Astrocyte (in vitro differentiated cells and primary cell): Measurements from ENCODE around the gene CTNNBIP1. TPM values are rescaled to one million over a fixed set of nuclear protein-coding genes. Genes with fewer than 3 reads are reported as not detected.

Source experiments
- DNase-seq: peaks from one replicate; pipeline ENCODE4 v3.0.0-alpha.2; 2010; ENCODE audit warnings: low read depth
- FAIRE-seq: peaks from 2 replicates; lab custom pipeline; 2011; peaks lifted over from hg19 to GRCh38; lab: Jason Lieb, UNC
- H2AFZ ChIP-seq: 2 replicates; pipeline ENCODE4 v1.6.0; 2012; ENCODE audit warnings: low read depth, low read length, inconsistent platforms
- H3K27ac ChIP-seq: 2 replicates; pipeline ENCODE4 v1.5.1; 2011; ENCODE audit warnings: low read depth, low read length, inconsistent platforms
- H3K27me3 ChIP-seq: 2 replicates; pipeline ENCODE4 v1.6.0; 2011; ENCODE audit warnings: low read length, inconsistent platforms; ENCODE audit not compliant: insufficient read depth
- H3K36me3 ChIP-seq: 2 replicates; pipeline ENCODE4 v1.5.1; 2011; ENCODE audit warnings: low read length, inconsistent platforms; ENCODE audit not compliant: insufficient read depth
- H3K4me1 ChIP-seq: 2 replicates; pipeline ENCODE4 v1.5.1; 2011; ENCODE audit warnings: low read length, inconsistent platforms; ENCODE audit not compliant: insufficient read depth
- H3K4me2 ChIP-seq: 2 replicates; pipeline ENCODE4 v1.6.0; 2012; ENCODE audit warnings: low read length, inconsistent platforms
- H3K4me3 ChIP-seq: 2 replicates; pipeline ENCODE4 v1.5.1; 2011; ENCODE audit warnings: low read depth, mild to moderate bottlenecking, low read length, inconsistent platforms; ENCODE audit not compliant: insufficient read depth
- H3K79me2 ChIP-seq: 2 replicates; pipeline ENCODE4 v1.6.0; 2012; ENCODE audit warnings: mild to moderate bottlenecking, low read length, inconsistent platforms; ENCODE audit not compliant: insufficient read depth
- H3K9ac ChIP-seq: 2 replicates; pipeline ENCODE4 v1.6.0; 2012; ENCODE audit warnings: mild to moderate bottlenecking, low read length, inconsistent platforms
- H3K9me3 ChIP-seq: 2 replicates; pipeline ENCODE4 v1.5.1; 2012; ENCODE audit warnings: low read depth, mild to moderate bottlenecking, low read length, inconsistent platforms; ENCODE audit not compliant: insufficient read depth
- H4K20me1 ChIP-seq: 2 replicates; pipeline ENCODE4 v1.6.0; 2012; ENCODE audit warnings: low read length, inconsistent platforms; ENCODE audit not compliant: insufficient read depth
- H3K27ac Mint-ChIP-seq: one replicate; pipeline ENCODE4 v1.8.0; 2021; ENCODE audit warnings: mild to moderate bottlenecking, mixed read lengths; ENCODE audit not compliant: unreplicated experiment
- H3K27me3 Mint-ChIP-seq: one replicate; pipeline ENCODE4 v1.8.0; 2021; ENCODE audit warnings: low read depth, mixed read lengths; ENCODE audit not compliant: unreplicated experiment
- H3K36me3 Mint-ChIP-seq: one replicate; pipeline ENCODE4 v1.8.0; 2021; ENCODE audit warnings: low read depth, mixed read lengths; ENCODE audit not compliant: unreplicated experiment
- H3K4me1 Mint-ChIP-seq: one replicate; pipeline ENCODE4 v1.8.0; 2021; ENCODE audit warnings: low read depth, mixed read lengths; ENCODE audit not compliant: unreplicated experiment
- H3K4me3 Mint-ChIP-seq: one replicate; pipeline ENCODE4 v1.8.0; 2021; ENCODE audit warnings: mild to moderate bottlenecking, moderate library complexity, mixed read lengths; ENCODE audit not compliant: unreplicated experiment
- H3K9me3 Mint-ChIP-seq: one replicate; pipeline ENCODE4 v1.8.0; 2021; ENCODE audit warnings: mild to moderate bottlenecking, mixed read lengths; ENCODE audit not compliant: unreplicated experiment
- EZH2 ChIP-seq: IDR thresholded peaks from 2 replicates; pipeline ENCODE4 v1.6.1; 2012; ENCODE audit warnings: mild to moderate bottlenecking, low read length, inconsistent platforms; ENCODE audit not compliant: insufficient read depth
- total RNA-seq: library from RNA; stranded (reverse); gene quantifications from 2 replicates; pipeline ENCODE4 v1.2.1, GENCODE V29; 2021
- TF ChIP-seq, protein P1 (sequence below): IDR thresholded peaks from 2 replicates; pipeline ENCODE4 v1.5.1; 2011; ENCODE audit warnings: low read depth, mild to moderate bottlenecking, inconsistent platforms, low read length, moderate library complexity; ENCODE audit not compliant: insufficient read depth

Gene CTNNBIP1
- total RNA-seq, 1 donor from 2014 or later: 53.7 TPM

DNA sequence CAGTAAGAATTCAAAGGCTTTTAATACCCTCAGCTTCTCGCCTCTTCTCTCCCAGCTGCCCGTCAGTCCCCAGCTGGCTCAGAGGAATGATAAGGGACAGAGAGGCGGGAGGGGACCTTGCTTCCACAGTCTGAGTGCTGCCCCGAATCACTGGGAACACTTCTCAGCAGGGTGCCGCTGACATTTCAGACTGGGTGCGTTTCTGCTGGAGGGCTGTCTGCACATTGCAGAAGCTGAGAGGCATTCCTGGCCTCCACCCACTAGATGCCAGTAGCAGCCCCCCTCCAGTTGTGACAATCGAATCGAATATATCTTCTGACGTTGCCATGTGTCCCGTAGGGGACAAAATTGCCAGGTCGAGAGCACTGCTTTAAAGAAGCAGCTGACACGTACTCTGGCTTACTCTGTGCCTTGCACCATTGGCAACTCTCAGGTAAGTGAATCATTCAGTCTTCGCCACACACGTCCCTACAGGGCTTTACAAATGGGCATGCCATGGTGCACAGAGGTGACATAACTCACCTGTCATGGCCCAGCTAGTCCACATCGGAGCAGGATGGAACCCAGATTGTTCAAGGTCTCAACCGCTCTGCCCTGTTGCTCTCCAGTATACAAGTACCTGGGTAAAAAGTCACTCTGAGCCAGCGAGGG lies 23.9 kb downstream of the CTNNBIP1 start:
- H3K79me2 ChIP-seq: no peaks in the 10 kb centered on the region
- H3K4me1 ChIP-seq: peaks cover 36% of the 10 kb centered on the region
- no peak for TF ChIP-seq EZH2
- TF ChIP-seq, protein P1, sequence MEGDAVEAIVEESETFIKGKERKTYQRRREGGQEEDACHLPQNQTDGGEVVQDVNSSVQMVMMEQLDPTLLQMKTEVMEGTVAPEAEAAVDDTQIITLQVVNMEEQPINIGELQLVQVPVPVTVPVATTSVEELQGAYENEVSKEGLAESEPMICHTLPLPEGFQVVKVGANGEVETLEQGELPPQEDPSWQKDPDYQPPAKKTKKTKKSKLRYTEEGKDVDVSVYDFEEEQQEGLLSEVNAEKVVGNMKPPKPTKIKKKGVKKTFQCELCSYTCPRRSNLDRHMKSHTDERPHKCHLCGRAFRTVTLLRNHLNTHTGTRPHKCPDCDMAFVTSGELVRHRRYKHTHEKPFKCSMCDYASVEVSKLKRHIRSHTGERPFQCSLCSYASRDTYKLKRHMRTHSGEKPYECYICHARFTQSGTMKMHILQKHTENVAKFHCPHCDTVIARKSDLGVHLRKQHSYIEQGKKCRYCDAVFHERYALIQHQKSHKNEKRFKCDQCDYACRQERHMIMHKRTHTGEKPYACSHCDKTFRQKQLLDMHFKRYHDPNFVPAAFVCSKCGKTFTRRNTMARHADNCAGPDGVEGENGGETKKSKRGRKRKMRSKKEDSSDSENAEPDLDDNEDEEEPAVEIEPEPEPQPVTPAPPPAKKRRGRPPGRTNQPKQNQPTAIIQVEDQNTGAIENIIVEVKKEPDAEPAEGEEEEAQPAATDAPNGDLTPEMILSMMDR: no peak
- no peak overlapping the region for H3K9ac ChIP-seq
- FAIRE-seq (no peak), DNase-seq (no peak)
- no peaks in the 10 kb centered on the region for H3K9me3 ChIP-seq
- H3K4me1 Mint-ChIP-seq: peaks cover 46% of the 10 kb centered on the region
- no peaks in the 10 kb centered on the region for H3K36me3 ChIP-seq
- H4K20me1 ChIP-seq: peaks cover 46% of the 10 kb centered on the region
- H3K4me3 ChIP-seq: no peak overlapping the region
- H3K36me3 Mint-ChIP-seq: peaks cover 9% of the 10 kb centered on the region
- no peaks in the 10 kb centered on the region for H3K9me3 Mint-ChIP-seq
- no peak overlapping the region for H2AFZ ChIP-seq
- H3K27ac ChIP-seq: no peak overlapping the region
- no peaks in the 10 kb centered on the region for H3K27me3 Mint-ChIP-seq
- H3K27ac Mint-ChIP-seq: no peak overlapping the region
- no peaks in the 10 kb centered on the region for H3K27me3 ChIP-seq
- no peak overlapping the region for H3K4me3 Mint-ChIP-seq
- H3K4me2 ChIP-seq: no peak overlapping the region

DNA sequence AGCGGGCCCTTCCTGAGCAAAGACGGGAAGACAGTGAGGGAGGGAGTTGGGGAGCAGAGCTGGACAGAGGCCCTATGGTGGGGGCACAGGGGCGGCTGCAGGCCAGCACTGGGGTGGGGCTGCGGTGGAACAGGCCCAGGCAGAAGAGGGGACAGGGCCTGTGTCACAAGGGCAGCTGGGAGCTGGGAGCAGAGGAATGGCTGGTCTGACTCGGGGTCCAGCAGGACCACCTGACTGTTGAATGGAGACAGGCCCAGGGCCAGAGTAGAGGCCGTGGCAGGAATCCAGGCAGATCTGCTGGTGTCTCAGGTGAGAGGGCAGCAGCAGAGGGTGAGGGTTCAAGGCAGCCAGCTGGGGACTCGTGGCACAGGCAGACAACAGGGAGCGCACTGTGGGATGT lies 25.3 kb downstream of the CTNNBIP1 start:
- Mint-ChIP-seq H3K4me3 (peak overlapping the region; percentile 18), H3K9me3 (no peaks in the 10 kb centered on the region), H3K4me1 (peaks cover 35% of the 10 kb centered on the region), H3K36me3 (peaks cover 11% of the 10 kb centered on the region), H3K27me3 (no peaks in the 10 kb centered on the region), H3K27ac (no peak overlapping the region)
- H3K4me2 ChIP-seq: no peak overlapping the region
- TF ChIP-seq EZH2: no peak
- TF ChIP-seq, protein P1: no peak
- H2AFZ ChIP-seq: no peak overlapping the region
- H3K9ac ChIP-seq: no peak overlapping the region
- DNase-seq (no peak), FAIRE-seq (no peak)
- H3K4me1 ChIP-seq: peaks cover 22% of the 10 kb centered on the region
- no peaks in the 10 kb centered on the region for H3K79me2 ChIP-seq
- H3K27me3 ChIP-seq: no peaks in the 10 kb centered on the region
- H3K4me3 ChIP-seq: no peak overlapping the region
- H4K20me1 ChIP-seq: peaks cover 46% of the 10 kb centered on the region
- no peaks in the 10 kb centered on the region for H3K36me3 ChIP-seq
- no peak overlapping the region for H3K27ac ChIP-seq
- H3K9me3 ChIP-seq: no peaks in the 10 kb centered on the region
